Right forelimb (tissue), 1 donor: Measurements from ENCODE around the gene PDE6B.
"Not testable (repeated sequence)": the region's sequence is repeated elsewhere in the genome, so short reads cannot be mapped to it uniquely, and the experiment has no call there.

Source experiments
- DNase-seq: peaks from one replicate; pipeline ENCODE4 v3.0.0-alpha.2; 2018

PDE6B gene

DNA sequence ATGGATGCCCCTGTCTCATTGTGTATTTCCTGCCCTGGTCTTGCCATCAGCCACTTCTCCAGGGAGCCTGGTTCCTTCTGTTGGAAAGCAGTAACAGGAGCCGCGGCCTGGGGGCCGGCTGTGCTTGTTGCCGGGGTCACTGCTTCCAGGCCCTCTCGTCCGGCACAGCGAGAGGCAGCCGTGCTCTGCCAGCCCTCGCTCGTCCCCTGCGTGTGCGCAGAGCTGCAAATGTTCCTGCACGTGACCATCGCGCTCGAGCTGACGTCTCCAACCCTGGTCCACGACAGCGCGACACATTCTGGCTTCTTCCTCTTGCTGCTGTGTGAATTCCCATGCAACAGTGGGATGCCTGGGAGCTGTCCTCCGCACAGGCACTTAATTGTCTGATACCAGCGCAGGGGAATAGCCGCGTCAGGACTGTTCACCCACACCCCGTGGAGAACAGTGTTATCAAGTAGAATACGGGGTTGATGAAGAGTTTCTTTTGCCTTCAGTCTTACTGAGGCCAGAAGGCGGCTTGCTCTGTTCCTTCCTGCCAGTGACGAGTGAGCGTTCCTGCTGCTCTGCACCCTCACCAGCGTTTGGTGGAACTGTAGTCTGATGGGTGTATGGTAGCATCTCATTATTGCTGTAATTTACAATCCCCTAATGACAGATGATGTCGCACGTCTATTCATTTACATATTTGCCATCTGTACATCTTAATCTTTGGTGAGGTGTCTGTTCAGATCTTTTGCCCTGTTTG lies 12.3 kb downstream of the PDE6B start:
- peak; percentile 6 for DNase-seq

DNA sequence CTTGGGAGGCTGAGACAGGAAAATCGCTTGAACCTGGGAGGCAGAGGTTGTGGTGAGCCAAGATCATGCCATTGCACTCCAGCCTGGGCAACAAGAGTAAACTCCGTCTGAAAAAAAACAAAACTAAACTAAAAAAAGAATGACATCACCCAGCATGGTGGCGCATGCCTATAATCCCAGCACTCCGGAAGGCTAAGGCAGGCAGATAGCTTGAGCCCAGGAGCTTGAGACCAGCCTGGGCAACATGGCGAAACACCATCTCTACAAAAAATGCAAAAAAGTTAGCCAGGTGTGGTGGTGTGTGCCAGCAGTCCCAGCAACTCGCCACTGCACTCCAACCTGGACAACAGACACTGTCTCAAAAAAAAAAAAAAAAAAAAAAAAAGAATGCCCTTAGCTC lies 17.0 kb downstream of the PDE6B start:
- DNase-seq, result not testable (repeated sequence)

DNA sequence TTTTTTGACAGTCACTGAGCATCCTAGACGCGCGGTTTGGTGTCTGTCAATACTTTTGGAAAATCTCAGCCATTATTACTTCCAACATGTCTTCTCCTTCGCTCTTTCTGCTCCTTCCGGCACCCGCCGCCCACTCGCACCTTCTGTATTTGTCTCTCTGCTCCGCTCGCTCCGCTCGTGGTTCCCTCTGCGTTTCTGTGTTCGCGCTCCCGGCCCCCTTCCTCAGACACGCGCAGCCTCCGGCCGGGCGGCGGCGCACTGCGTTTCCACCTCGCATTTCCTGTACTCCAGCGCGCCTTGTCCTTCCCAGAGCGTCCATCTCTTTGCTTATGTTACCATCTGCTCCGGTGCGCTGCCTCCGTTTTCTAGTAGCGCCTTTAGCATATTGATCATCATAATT lies 21.1 kb downstream of the PDE6B start:
- DNase-seq, result no peak

DNA sequence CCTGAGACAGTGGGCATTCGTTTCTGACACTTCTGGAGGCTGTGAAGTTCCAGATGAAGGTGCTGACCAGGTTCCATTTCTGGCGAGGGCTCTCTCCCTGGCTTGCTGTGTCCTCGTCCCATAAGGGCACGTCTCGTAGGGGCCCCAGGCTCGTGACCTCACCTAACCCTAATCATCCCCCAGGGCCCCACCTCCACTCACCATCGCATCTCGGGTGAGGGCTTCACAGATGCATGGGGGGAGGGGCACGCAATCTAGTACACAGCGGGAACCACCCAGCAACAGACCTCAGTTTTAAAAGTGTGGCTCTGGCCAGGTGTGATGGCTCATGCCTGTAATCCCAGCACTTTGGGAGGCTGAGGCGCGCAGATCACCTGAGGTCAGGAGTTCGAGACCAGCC lies 22.1 kb downstream of the PDE6B start:
- DNase-seq, result no peak

DNA sequence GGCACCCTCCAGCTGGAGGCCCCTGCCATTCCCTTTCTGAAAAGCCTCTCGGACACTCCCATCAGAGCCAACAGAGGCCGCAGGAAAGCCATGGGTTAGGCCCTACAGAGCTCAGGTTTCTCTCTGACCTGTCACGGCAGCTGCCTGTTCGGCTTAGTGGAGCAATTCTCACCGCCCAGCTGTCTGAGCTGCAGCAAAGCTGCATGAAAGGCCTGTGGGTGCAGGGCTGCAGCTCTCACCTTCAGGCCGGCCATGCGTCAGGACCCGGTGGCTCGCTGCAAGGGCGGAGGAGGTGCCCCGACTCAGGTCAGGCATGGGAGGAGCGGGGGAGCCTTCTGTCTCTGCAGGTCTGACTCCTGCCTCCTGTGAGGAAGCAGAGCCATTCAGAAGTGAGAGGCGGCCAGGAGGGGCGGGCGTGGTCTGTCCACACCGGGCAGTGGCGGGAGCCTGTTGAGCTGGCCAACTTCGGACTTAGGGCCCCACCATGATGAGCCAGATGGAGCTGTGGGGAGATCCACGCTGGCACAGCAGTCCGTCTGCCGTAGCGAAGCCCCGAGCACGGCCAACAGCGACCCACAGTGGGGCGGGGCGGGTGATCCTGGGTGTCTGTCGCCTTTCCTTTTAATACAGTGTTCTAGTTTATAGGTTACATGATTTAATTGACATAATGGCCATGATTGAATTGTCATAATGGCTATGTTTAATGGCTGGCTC lies 23.4 kb downstream of the PDE6B start:
- no peak for DNase-seq

DNA sequence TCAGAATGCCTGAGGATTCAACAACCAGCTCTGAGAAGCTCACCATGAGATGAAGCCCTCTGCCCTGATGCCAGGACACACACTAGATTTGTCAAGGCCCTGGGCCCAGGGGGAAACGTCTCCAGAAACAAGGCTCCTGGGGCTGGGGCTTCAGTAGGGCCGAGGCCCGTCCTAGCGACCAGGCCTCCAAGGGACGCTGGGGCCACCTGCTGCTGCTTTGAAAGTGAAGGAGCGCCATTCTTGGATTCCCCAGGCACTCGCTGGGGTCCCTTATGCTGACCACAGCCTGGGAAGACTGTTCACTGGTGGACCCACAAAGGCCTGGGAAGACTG lies 23.9 kb downstream of the PDE6B start:
- no peak for DNase-seq

DNA sequence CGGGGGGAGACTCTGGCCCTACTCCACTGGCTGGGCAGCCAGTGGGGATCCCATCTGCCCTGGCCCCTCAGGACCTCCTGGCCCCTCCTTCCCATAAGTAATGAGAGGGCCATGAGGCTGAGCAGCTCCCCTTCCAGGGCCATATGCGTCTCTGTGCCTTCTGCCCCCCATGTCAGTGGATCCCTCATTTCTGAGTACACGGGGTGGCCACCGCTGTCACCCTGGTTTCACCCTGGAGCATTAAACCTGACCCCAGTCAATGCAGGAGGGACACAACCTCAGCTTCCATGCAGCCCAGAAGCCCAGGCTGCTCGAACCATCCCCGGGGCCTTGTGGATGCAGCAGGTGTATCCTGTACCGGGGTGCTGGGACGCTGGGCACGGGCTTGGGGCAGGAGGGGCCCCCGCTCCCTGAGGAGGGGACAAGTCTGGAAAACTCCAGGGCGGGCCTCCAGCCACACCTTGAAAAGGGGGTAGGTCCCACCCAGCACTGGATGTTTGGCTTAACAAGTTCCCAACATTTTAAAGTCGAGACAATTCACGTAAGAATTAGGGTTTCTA lies 24.5 kb downstream of the PDE6B start:
- no peak for DNase-seq

DNA sequence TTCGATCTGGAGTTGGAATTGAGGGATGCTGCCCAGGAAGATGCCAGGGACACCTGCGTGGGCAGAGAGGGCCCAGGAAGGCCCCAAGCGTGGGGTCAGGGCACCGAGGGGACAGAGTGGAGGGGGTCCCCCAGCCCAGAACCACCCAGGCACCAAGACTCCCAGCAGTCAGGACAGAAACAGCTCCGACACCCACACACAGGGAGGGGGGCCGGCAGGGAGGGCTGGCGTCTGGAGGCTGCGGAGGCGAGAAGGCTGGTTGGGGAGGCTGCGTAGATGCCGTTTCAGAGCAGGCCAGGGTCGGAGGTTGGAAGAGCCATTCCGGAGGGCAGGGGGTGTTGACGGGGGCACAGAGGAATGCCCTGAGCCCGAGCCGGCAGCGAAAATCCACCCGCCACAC lies 25.1 kb downstream of the PDE6B start:
- no peak for DNase-seq

DNA sequence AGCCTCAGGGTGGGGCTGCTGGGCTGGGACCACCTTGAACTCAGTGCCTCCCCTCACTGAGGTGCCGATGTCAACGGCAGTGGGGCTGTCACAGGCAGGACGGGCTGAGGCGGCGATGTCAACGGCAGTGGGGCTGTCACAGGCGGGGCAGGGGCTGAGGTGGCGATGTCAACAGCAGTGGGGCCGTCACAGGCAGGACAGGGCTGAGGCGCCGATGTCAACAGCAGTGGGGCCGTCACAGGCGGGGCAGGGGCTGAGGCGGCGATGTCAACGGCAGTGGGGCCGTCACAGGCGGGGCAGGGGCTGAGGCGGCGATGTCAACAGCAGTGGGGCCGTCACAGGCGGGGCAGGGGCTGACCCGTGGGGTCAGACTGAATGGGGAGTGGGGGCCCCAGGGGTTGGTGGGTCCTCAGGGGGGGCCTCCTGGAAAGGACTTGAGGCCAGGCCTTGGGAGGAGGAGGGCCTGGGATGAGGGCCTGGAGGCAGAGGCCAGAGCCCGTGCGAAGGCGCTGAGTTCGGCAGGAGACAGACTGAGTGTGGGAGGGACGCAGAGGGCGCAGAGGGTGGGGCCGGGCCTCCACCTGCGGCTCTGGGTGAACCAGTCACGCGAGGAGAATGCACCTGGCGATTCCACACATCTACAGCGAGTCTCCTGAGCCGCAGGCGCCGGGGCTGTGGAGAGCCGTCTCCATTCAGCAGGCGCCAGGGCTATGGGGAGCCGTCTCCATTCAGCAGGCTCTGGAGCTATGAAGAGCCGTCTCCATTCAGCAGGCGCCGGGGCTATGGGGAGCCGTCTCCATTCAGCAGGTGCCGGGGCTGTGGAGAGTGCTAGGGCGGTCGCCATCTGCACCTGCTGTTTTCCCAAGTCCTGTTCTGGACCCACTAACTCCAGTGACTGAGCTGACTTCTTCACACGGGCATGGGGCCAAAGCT lies 25.8 kb downstream of the PDE6B start:
- DNase-seq, result no peak

DNA sequence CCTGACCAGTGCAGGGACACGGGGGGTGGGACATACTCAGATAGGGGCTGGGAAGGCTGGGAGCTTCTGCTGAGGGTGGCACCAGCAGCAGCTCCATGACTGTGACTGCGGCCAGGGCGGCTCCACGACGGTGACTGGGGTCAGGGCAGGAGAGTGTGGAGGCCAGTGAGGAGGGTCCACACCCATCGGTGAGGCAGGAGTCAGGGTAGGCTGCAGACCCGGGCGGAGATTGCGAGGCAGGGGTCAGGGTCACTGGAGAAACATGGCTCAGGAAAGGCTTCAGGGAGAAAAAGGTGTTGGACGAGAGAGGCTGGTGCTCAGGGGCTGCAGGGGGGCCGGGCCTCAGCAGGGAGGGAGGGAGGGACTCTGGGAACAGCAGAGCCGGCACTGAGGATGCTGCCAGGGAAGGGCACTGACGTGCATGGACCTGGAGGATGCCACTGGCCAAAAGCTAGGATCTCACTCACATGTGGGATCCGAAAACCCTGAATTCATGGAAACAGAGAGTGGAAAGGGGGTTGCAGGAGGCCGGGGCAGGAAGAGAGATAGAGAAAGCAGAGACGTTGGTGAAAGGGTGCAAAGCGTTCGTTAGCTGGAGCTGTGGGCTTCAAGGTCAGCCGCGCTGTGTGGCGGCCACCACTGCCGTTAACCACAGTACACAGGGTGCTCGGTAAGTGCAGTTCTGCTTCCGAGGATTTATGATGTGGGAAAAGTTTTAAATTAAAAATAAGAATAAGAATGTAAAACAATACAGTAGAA lies 26.7 kb downstream of the PDE6B start:
- DNase-seq, result no peak

DNA sequence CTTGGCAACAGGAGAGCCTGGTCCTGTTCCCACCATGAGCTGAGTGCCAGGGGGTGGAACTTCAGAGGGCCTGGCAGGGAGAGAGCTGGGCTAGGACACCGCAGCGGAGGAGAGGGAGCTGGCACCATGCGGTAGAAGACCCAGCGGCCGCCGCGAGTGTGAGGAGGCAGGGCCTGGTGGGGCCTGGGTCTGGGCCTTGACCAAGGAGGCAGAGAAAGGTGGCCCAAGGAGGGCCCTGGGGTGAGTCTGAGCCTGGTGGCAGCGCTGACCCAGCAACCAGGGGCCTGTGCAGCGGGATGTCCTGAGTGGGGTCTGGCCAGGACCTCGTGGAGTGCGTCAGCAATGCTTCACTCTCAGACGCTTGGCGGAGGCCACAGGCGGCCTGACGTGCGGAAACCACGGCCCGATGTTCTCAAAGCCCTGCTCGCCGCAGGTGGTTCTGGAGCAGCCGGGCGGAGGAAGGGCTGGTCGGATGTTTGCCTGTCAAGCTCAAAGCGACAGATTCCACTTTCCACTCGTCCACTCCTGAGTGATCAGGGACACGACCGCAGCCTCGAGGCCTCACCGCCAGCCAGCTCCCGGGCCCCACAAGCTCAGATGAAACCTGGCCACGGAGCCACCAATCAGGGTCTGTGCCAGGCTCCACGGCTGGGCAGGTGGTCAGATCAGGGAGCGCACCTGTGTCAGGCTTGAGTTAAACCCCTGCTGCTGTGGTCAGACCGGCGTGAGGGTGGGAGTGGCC lies 27.9 kb downstream of the PDE6B start:
- no peak for DNase-seq

DNA sequence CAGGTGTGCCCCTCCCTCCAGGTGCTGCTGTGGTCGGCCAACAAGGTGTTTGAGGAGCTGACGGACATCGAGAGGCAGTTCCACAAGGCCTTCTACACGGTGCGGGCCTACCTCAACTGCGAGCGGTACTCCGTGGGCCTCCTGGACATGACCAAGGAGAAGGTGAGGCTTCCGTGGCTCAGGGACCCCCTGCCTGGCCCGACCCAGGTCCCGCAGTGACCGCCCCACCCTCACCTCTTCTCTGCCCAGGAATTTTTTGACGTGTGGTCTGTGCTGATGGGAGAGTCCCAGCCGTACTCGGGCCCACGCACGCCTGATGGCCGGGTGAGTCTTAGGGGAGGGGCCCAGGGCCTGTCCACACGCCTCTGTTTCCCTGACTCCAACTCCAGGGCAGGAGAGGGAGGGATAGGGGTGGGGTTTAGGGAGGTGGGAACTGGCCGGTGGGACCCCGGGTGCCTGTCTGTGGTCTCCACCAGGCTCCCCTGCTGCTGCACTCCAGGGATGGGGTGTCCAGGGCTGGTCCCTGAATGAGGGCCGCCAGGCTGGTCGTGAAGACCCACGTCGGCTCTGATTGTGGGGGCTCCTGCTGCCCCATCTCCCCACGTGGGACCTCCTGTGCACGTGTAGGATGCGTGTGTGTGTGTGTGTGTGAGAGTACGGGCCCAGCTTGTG lies 28.6 kb downstream of the PDE6B start:
- DNase-seq, result no peak

DNA sequence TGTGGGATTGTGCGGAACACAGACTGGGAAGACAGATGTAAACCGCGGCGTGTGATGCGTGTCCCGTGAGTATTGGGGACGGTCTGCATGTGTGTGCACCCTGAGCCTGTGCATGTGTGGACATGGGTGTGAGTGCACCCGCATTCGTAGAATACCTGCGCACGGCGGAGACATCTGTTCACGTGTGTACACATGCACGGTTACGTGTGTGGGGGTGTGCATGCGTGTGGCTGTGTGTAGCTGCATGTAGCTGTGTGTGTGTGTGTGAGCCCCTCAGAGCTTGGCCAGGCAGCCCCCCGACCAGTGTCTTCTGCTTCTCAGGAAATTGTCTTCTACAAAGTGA lies 29.1 kb downstream of the PDE6B start:
- DNase-seq, result no peak

DNA sequence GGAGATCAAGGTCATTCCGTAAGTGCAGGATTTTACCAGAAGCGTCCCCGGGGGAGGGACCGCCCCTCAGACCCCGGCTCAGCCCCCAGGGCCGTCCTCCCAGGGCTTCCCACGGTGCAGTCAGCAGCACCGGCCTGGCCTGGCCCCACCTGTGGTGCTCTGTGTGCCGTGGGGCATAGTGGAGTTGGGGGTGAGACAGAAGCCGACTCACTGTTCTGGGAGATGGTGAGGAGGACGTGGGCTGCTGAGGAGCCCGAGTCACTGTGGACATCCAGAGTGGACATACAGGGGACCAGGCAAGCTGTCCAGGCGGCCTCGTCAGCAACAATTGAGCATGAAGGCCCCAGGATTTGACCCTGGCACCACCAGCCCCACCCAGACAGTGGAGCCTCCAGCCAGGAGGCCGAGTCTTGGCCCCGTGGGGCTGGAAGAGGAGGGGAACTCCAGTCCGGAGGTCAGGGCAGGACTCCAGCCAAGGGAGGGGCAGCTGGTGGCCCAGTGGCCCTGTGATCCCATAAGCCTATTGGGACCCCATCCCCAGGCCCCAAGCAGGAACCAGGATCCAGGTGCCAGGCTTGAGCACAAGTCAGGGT lies 29.6 kb downstream of the PDE6B start:
- DNase-seq, result no peak

DNA sequence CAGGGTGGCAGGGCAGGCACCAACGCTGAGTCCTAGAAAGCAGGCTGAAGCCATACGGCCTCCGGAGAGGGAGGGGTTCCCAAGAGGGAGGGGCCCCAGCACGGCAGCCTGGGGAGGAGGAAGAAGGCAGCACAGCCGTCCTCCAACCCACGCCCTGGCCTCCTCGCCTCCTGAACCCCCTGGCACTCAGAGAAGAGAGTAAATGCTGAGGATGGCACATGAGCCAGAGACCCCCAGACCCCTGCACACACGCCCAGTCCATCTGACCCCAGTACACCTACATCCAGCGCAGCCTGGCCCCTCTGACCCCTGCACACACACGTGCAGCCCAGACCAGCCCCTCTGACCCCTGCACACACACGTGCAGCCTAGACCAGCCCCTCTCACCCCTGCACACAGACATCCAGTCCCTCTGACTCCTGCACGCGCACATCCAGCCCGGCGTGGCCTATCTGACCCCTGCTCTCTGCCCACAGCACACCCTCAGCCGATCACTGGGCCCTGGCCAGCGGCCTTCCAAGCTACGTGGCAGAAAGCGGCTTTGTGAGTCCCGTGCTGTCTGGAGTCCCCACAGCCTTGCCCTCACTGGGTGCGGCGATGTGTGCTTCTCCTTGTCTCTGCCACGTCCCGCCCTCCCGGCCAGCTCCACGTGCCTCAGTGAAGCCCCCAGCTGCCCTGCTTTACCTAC lies 30.2 kb downstream of the PDE6B start:
- DNase-seq, result no peak

DNA sequence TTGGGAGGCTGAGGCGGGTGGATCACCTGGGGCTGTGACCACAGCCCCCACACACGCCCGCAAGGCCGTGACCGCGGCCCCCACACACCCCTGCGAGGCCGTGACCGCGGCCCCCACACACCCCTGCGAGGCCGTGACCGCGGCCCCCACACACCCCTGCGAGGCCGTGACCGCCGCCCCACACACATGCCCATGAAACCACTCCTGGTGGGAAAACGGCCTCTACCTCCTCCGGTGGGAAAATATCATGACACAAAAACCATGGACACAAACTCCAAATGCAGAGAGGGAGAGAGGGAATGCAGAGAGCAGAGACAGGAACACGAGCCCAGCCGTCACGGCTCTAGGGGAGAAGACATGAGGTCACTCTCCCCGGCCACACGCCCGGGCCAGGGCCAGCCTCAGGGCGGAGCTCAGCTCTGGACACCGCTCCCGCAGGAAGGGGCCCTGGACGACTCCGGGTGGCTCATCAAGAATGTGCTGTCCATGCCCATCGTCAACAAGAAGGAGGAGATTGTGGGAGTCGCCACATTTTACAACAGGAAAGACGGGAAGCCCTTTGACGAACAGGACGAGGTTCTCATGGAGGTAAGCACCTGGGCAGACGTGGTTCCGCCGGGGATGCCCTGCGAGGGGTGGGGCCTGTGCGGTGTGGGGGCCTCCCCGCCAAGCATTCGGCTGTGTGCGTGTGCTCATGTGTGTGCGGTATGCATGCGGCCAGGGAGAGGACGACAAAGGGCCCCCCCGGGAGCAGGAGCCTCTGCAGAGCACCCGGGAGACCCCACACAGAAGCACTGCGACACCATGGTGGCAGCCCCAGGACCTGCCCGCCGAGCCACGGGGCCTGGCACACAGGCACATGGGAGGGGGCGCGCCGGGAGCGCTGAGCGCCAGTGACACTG lies 31.3 kb downstream of the PDE6B start:
- peak; percentile 39 for DNase-seq

DNA sequence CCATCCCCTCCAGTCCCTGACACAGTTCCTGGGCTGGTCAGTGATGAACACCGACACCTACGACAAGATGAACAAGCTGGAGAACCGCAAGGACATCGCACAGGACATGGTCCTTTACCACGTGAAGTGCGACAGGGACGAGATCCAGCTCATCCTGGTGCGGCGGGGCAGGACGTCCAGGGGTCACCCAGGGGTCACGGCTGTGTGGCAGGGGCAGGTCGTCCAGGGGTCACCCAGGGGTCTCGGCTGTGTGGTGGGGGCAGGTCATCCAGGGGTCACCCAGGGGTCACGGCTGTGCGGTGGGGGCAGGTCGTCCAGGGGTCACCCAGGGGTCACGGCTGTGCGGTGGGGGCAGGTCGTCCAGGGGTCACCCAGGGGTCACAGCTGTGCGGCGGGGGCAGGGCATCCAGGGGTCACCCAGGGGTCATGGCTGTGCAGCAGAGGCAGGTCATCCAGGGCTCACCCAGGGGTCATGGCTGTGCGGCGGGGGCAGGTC lies 32.0 kb downstream of the PDE6B start:
- no peak for DNase-seq

DNA sequence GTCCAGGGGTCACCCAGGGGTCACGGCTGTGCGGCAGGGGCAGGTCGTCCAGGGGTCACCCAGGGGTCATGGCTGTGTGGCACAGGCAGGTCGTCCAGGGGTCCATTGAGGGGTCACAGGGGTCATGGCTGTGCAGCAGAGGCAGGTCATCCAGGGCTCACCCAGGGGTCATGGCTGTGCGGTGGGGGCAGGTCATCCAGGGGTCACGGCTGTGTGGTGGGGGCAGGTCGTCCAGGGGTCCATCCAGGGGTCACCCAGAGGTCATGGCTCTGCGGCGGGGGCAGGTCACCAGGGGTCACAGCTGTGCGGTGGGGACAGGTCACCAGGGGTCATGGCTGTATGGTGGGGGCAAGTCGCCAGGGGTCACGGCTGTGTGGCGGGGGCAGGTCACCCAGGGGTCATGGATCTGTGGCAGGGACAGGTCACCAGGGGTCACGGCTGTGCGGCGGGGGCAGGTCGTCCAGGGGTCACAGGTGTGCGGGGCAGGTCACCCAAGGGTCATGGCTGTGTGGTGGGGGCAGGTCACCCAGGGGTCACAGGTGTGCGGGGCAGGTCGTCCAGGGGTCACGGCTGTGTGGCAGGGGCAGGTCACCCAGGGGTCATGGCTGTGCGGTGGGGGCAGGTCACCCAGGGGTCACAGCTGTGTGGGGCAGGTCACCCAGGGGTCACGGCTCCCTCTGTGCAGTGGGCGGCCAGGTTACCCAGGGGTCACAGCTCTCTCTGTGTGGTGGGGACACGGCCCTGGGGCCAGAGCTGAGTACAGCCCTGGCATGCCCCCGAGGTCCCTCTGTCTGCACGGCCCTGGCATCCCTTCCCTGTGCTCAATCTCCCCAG lies 32.7 kb downstream of the PDE6B start:
- DNase-seq, result peak; percentile 50
